IMR-90 (cell line): ENCODE data around the gene MAP3K13. TPM values are rescaled to one million over a fixed set of nuclear protein-coding genes. Genes with fewer than 3 reads are reported as not detected.

Source experiments
- ATAC-seq: fragments of 200-7000 bp; cut with Tn5 transposase; 2 replicates; pipeline ENCODE4 v1.9.1; 2020; ENCODE audit warnings: low read depth, mild to moderate bottlenecking, moderate library complexity
- BruUV-seq: library from RNA; stranded (reverse); fragments of 400-500 nt; replicated peaks from 2 replicates; lab custom pipeline; 2021; lab: Mats Ljungman, UMichigan
- CTCF ChIA-PET: fragments of 300-600 bp; formaldehyde crosslinking; extraction: SDS; loops from one replicate; lab custom pipeline; 2021; ENCODE audit warnings: antibody characterized with exemption; lab: Yijun Ruan, JAX
- POLR2A ChIA-PET: fragments of 300-600 bp; sonication (Branson Sonifier 250); formaldehyde crosslinking; loops from one replicate; lab custom pipeline; 2022; ENCODE audit warnings: antibody characterized with exemption; ENCODE audit not compliant: unreplicated experiment; lab: Charles Lee
- DNase-seq: peaks from one replicate; pipeline ENCODE4 v3.0.0; 2013
- H2AFZ ChIP-seq: replicated peaks from 2 replicates; pipeline ENCODE3; 2013; ENCODE audit warnings: low read length, mild to moderate bottlenecking; ENCODE audit not compliant: poor library complexity
- H2AK5ac ChIP-seq: 2 replicates; pipeline ENCODE4 v1.6.1; 2013; ENCODE audit warnings: low read depth, low read length, inconsistent platforms
- H2AK9ac ChIP-seq: replicated peaks from 2 replicates; pipeline ENCODE3; 2013; ENCODE audit warnings: mild to moderate bottlenecking, low read depth, low read length, moderate library complexity; ENCODE audit not compliant: poor library complexity
- H2BK120ac ChIP-seq: 2 replicates; pipeline ENCODE4 v1.6.1; 2013; ENCODE audit warnings: low read depth, low read length, inconsistent platforms
- H2BK15ac ChIP-seq: 3 replicates; pipeline ENCODE4 v1.6.1; 2013; ENCODE audit warnings: low read depth, low read length, inconsistent platforms
- H2BK20ac ChIP-seq: 2 replicates; pipeline ENCODE4 v1.6.1; 2013; ENCODE audit warnings: low read depth, mild to moderate bottlenecking, inconsistent platforms, low read length, moderate library complexity
- H2BK5ac ChIP-seq: 2 replicates; pipeline ENCODE4 v1.6.1; 2013; ENCODE audit warnings: mild to moderate bottlenecking, low read depth, low read length, inconsistent platforms; ENCODE audit not compliant: poor library complexity, severe bottlenecking
- H3K14ac ChIP-seq: replicated peaks from 2 replicates; pipeline ENCODE4 v1.6.1; 2013; ENCODE audit warnings: low read depth, low read length, inconsistent platforms
- H3K18ac ChIP-seq: 2 replicates; pipeline ENCODE4 v1.6.1; 2013; ENCODE audit warnings: low read depth, low read length, control low read depth
- H3K23ac ChIP-seq: 2 replicates; pipeline ENCODE4 v1.6.1; 2013; ENCODE audit warnings: low read depth, low read length, inconsistent platforms
- H3K27ac ChIP-seq: 2 replicates; pipeline ENCODE4 v1.5.1; 2013; ENCODE audit warnings: mild to moderate bottlenecking, control low read depth, low read length; ENCODE audit not compliant: insufficient read depth
- H3K27me3 ChIP-seq: 2 replicates; pipeline ENCODE4 v1.6.1; 2013; ENCODE audit warnings: low read length; ENCODE audit not compliant: control insufficient read depth, insufficient read depth
- H3K36me3 ChIP-seq: 2 replicates; pipeline ENCODE4 v1.6.1; 2013; ENCODE audit warnings: low read length, mixed read lengths; ENCODE audit not compliant: control insufficient read depth, insufficient read depth
- H3K4ac ChIP-seq: 2 replicates; pipeline ENCODE4 v1.6.1; 2013; ENCODE audit warnings: low read depth, low read length, inconsistent platforms
- H3K4me1 ChIP-seq: 2 replicates; pipeline ENCODE4 v1.6.1; 2013; ENCODE audit warnings: low read length, mixed read lengths; ENCODE audit not compliant: control insufficient read depth, insufficient read depth
- H3K4me2 ChIP-seq: 2 replicates; pipeline ENCODE4 v1.6.1; 2013; ENCODE audit warnings: low read depth, mild to moderate bottlenecking, control low read depth, low read length, moderate library complexity
- H3K4me3 ChIP-seq: 2 replicates; pipeline ENCODE4 v1.5.1; 2013; ENCODE audit warnings: low read depth, mild to moderate bottlenecking, control low read depth, low read length, moderate library complexity; ENCODE audit not compliant: insufficient read depth
- H3K56ac ChIP-seq: 2 replicates; pipeline ENCODE4 v1.6.1; 2013; ENCODE audit warnings: low read length, inconsistent platforms; ENCODE audit not compliant: insufficient read depth; ENCODE audit errors: extremely low read depth
- H3K79me1 ChIP-seq, 2 experiments: 2 replicates each; pipeline ENCODE4 v1.6.1; 2013; ENCODE audit warnings: low read length in 2 of 2, inconsistent platforms in 1 of 2, low read depth in 1 of 2
- H3K9ac ChIP-seq: 2 replicates; pipeline ENCODE4 v1.6.1; 2013; ENCODE audit warnings: low read depth, low read length, control low read depth
- H3K9me1 ChIP-seq: 2 replicates; pipeline ENCODE4 v1.6.1; 2013; ENCODE audit warnings: low read length, inconsistent platforms; ENCODE audit not compliant: insufficient read depth
- H3K9me3 ChIP-seq: 2 replicates; pipeline ENCODE4 v1.6.1; 2013; ENCODE audit warnings: low read length; ENCODE audit not compliant: control insufficient read depth, insufficient read depth
- H4K20me1 ChIP-seq: 2 replicates; pipeline ENCODE4 v1.6.1; 2013; ENCODE audit warnings: low read length, inconsistent platforms; ENCODE audit not compliant: insufficient read depth
- H4K5ac ChIP-seq: 2 replicates; pipeline ENCODE4 v1.6.1; 2013; ENCODE audit warnings: mild to moderate bottlenecking, low read depth, low read length, control low read depth
- H4K8ac ChIP-seq, 2 experiments: 2 replicates each; pipeline ENCODE4 v1.6.1; 2013; ENCODE audit warnings: low read depth in 2 of 2, low read length in 2 of 2, control low read depth in 1 of 2, inconsistent platforms in 1 of 2
- H4K91ac ChIP-seq: 2 replicates; pipeline ENCODE4 v1.6.1; 2013; ENCODE audit warnings: low read depth, low read length, inconsistent platforms; ENCODE audit not compliant: insufficient read depth
- CEBPB ChIP-seq: IDR thresholded peaks from 2 replicates; pipeline ENCODE4 v1.6.1; 2012; ENCODE audit warnings: low read depth, low read length, improper control_type of control experiment
- FOS ChIP-seq: fragments of 150-350 bp; IDR thresholded peaks from 2 replicates; pipeline ENCODE4 v1.6.1; 2016; ENCODE audit warnings: low read depth, low read length
- MAFK ChIP-seq: IDR thresholded peaks from 2 replicates; pipeline ENCODE4 v1.6.1; 2012; ENCODE audit warnings: low read depth, low read length, improper control_type of control experiment
- NFE2L2 ChIP-seq: fragments of 150-350 bp; IDR thresholded peaks from 2 replicates; pipeline ENCODE4 v1.6.1; 2016; ENCODE audit warnings: low read depth, mild to moderate bottlenecking, low read length
- WGBS, 2 experiments: methylation state at CpG; one replicate each; pipeline versions ENCODE4 v1.1.5 to v1.1.7; 2013; ENCODE audit warnings: missing lambda C conversion rate in 2 of 2; ENCODE audit not compliant: insufficient read length in 1 of 2; ENCODE audit errors: extremely low coverage in 2 of 2; 5-methylcytosine and 5-hydroxymethylcytosine counted together
- dilution Hi-C: fragments of 300-500 bp; cut with HindIII; formaldehyde crosslinking; loops from one replicate; pipeline ENCODE4 v1.14.3; 2018; ENCODE audit warnings: low sequenced_read_pairs; ENCODE audit not compliant: unreplicated experiment
- in situ Hi-C: fragments of 300-500 bp; cut with MboI; formaldehyde crosslinking; loops from 3 replicates; pipeline ENCODE4 v1.14.3; 2019; ENCODE audit warnings: low sequenced_read_pairs, inconsistent platforms, mixed read lengths
- intact Hi-C: fragments of 100-400 bp; cut with micrococcal nuclease; formaldehyde crosslinking; loops from 2 replicates; pipeline ENCODE4 v1.10.0; 2022
- polyA plus RNA-seq, 3 experiments: library from polyadenylated mRNA; depleted of rRNA; stranded (reverse); fragments of >200 nt; gene quantifications; 2 replicates each; pipeline ENCODE4 v1.2.3, GENCODE V29; 2012; ENCODE audit warnings: low replicate concordance in 1 of 3
- total RNA-seq: library from RNA; depleted of rRNA; stranded (reverse); fragments of >200 nt; gene quantifications from 2 replicates; pipeline ENCODE4 v1.2.3, GENCODE V29; 2012

Gene MAP3K13
- total and polyA plus RNA-seq, 2 of the 4 experiments (the other 2 are of a cell fraction) = 9.9 to 17.6 TPM

GRCh38 chr3:185347399-185347798 lies 15.5 kb upstream of the MAP3K13 start:
- CTCF ChIA-PET = no interaction called here
- H3K9me3 ChIP-seq = no peaks in the 10 kb centered on the region

More at GRCh38 chr3:185347399-185347798, 15.5 kb upstream of the MAP3K13 start:
- Histone ChIP-seq H3K27ac (no peak overlapping the region), H3K56ac (no peak overlapping the region), H3K14ac (no peak overlapping the region), H4K8ac (no peak overlapping the region), H3K9ac (no peak overlapping the region), H2BK5ac (no peak overlapping the region), H2AFZ (no peak overlapping the region), H3K4me1 (no peaks in the 10 kb centered on the region), H2AK9ac (no peak overlapping the region), H4K5ac (no peak overlapping the region), H2BK120ac (no peak overlapping the region), H2BK20ac (no peak overlapping the region), H3K9me1 (no peaks in the 10 kb centered on the region), H3K4me3 (no peak overlapping the region), H3K79me1 (no peaks in the 10 kb centered on the region), H2AK5ac (no peak overlapping the region), H3K4ac (no peak overlapping the region), H3K36me3 (no peaks in the 10 kb centered on the region), H3K27me3 (no peaks in the 10 kb centered on the region), H4K91ac (no peak overlapping the region), H2BK15ac (no peak overlapping the region), H3K4me2 (no peak overlapping the region), H4K20me1 (no peaks in the 10 kb centered on the region), H3K23ac (no peak overlapping the region), H3K18ac (no peak overlapping the region)
- intact Hi-C loops (no loop called here), dilution Hi-C loops (no loop called here), in situ Hi-C loops (no loop called here)
- no peak for ATAC-seq
- TF ChIP-seq NFE2L2 (no peak), CEBPB (no peak), MAFK (no peak), FOS (no peak)
- DNase-seq = no peak
- WGBS, 2 experiments = 100% methylated on average over 1 of the region's 9 CpGs; no CpG with 5 or more reads in 1 of the 2 experiments
- BruUV-seq = no TSS peak
- POLR2A ChIA-PET = no interaction called here
